Measurements from ENCODE around the gene ACSS2.

ACSS2 gene, protein sequence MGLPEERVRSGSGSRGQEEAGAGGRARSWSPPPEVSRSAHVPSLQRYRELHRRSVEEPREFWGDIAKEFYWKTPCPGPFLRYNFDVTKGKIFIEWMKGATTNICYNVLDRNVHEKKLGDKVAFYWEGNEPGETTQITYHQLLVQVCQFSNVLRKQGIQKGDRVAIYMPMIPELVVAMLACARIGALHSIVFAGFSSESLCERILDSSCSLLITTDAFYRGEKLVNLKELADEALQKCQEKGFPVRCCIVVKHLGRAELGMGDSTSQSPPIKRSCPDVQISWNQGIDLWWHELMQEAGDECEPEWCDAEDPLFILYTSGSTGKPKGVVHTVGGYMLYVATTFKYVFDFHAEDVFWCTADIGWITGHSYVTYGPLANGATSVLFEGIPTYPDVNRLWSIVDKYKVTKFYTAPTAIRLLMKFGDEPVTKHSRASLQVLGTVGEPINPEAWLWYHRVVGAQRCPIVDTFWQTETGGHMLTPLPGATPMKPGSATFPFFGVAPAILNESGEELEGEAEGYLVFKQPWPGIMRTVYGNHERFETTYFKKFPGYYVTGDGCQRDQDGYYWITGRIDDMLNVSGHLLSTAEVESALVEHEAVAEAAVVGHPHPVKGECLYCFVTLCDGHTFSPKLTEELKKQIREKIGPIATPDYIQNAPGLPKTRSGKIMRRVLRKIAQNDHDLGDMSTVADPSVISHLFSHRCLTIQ

DNA sequence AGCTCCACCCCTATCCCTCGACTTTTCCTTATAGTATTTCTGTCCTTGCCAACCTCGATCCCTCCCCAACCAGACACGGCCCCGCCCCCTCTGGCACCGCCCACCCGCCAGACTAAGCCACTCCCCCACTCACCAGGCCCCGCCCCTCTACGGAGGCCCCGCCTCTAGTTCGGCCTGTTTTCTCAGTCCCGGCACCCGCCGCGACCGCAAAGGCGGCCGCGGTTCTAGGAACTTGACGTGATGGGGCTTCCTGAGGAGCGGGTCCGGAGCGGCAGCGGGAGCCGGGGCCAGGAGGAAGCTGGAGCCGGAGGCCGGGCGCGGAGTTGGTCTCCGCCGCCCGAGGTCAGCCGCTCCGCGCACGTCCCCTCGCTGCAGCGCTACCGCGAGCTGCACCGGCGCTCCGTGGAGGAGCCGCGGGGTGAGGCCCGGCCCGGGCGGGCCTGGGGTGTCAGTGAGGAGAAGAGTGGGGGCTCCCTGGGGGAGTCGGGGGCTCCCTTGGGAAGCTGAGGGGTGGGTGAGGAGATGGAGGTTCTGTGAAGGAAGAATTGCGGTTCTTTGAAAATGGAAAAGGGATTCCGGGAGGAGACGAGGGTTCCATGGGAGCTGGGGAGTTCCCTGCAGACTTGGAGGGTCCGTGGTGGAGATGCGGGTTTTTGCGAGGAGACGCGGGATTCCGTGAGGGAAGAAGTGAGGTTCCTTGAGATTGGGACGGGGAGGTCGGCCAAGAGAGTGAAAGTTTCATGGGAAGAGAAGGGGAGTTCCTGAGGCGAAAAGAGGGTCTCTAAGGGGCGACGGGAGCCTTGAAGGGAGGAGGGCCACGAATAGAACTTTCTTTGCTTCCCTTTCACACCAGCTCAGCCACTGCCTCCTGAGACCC is at the start of gene ACSS2:
TSS of gene ACSS2 (plus strand) at position 207 of the 877 bp plus-strand sequence. CDS start at position 241, 34 bp downstream.
- H3K4me3 ChIP-seq (ENCODE audit: low read length): peak within 1 kb of the TSS; percentile 82
- DNase-seq (ENCODE audit: low read depth): no peak
- TF ChIP-seq, protein P1, sequence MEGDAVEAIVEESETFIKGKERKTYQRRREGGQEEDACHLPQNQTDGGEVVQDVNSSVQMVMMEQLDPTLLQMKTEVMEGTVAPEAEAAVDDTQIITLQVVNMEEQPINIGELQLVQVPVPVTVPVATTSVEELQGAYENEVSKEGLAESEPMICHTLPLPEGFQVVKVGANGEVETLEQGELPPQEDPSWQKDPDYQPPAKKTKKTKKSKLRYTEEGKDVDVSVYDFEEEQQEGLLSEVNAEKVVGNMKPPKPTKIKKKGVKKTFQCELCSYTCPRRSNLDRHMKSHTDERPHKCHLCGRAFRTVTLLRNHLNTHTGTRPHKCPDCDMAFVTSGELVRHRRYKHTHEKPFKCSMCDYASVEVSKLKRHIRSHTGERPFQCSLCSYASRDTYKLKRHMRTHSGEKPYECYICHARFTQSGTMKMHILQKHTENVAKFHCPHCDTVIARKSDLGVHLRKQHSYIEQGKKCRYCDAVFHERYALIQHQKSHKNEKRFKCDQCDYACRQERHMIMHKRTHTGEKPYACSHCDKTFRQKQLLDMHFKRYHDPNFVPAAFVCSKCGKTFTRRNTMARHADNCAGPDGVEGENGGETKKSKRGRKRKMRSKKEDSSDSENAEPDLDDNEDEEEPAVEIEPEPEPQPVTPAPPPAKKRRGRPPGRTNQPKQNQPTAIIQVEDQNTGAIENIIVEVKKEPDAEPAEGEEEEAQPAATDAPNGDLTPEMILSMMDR (conservative IDR thresholded peaks at IDR 0.05; ENCODE audit: low read length): no peak

DNA sequence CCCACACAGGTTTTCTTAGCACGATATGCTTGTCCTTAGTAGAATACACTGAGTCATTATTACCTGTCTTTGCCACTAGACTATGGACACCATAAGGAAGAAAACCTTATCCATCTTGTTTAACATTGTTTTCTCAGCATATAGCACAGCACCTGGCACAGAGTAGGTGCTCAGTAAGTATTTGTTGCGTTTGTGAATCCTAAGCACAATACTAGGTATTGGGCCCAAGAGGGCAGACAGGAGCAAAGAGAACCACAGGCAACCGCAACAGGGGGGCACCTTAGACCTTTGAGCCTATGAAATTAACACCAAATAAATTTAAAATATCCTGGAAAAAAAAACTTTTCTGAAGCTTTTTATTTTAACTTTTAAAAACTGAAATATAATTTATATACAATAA is 47.2 kb upstream of the ACSS2 start:
- DNase-seq (ENCODE audit: low read depth): no peak
- no peak overlapping the region for H3K4me3 ChIP-seq (ENCODE audit: low read length)
- TF ChIP-seq, protein P1 (conservative IDR thresholded peaks at IDR 0.05; ENCODE audit: low read length): no peak

DNA sequence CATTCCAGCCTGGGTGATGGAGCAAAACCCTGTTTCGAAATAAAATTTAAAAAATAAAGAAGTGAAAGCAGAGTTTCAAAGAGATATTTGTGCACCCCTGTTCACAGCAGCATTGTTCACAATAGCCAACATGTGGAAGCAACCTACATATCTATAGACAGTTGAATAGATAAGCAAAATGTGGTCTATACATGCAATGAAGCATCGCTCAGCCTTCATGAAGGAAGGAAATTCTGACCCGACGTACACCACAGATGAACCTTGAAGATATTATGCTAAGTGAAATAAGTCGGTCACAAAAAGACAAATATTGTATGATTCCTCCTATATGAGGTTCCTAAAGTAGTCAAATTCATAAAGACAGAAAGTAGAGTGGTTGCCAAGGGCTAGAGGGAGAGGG is 44.5 kb upstream of the ACSS2 start:
- no peak overlapping the region for H3K4me3 ChIP-seq (ENCODE audit: low read length)
- TF ChIP-seq, protein P1 (conservative IDR thresholded peaks at IDR 0.05; ENCODE audit: low read length): no peak
- no peak for DNase-seq (ENCODE audit: low read depth)

DNA sequence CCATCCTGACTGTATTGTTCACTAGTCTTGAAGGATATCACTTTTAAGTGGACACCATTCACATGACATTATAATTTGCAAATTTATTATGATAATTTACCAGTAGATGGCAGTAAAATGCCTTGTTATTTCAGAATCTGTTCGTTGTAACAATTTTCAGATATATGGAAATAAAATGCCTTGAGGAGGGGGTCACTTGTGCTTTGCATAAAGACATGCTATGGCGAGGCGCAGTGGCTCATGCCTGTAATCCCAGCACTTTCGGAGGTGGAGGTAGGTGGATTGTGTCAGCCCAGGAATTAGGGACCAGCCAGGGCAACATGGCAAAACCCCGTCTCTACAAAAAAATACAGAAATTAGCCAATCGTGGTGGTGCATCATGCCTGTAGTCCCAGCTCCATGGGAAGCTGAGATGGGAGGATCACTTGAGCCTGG is 41.9 kb upstream of the ACSS2 start:
- peak; percentile 41 for DNase-seq (ENCODE audit: low read depth)
- TF ChIP-seq, protein P1 (conservative IDR thresholded peaks at IDR 0.05; ENCODE audit: low read length): peak; percentile 42; the same call in 1 of the 2 replicates
- H3K4me3 ChIP-seq (ENCODE audit: low read length): peak overlapping the region; percentile 26; the same call in 1 of the 2 replicates

DNA sequence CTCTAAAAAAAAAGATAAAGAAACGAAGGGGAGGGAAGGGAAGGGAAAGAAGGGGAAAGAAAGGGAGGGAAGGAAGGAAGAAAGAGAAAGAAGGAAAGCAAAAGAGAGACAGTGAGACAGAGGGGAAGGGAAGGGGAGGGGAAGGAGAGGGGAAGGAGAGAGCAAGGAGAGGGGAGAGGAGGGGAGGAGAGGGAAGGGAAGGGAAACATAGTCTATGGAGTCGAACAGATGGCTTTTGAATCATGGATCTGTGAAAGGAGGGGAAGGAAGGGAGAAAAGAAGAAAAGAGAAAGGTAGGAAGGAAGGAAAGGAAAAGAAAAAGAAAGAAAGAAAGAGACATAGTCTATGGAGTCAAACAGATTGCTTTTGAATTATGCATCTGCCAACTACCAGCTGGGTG is 34.3 kb upstream of the ACSS2 start:
- TF ChIP-seq, protein P1 (conservative IDR thresholded peaks at IDR 0.05; ENCODE audit: low read length): no peak
- no peak overlapping the region for H3K4me3 ChIP-seq (ENCODE audit: low read length)
- no peak for DNase-seq (ENCODE audit: low read depth)

DNA sequence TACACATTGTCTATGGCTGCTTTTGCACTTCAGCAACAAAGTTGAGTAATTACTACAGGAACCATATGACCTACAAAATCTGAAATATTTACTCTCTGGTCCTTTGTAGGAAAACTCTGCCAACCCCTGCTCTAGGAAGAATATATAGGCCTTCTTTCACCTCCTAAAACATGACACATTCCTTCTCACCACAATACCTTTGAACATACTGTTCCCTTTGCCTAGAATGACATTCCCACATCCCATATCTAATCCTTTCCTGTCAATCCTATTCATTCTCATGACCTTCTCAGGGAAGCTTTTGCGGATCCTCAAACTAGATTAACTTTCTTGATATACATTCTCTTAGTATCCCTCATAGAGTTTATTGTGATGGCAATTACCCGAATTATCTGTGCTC is 33.0 kb upstream of the ACSS2 start:
- DNase-seq (ENCODE audit: low read depth): no peak
- no peak overlapping the region for H3K4me3 ChIP-seq (ENCODE audit: low read length)
- TF ChIP-seq, protein P1 (conservative IDR thresholded peaks at IDR 0.05; ENCODE audit: low read length): no peak

Measured in AG10803 (cell line).